GM19023 (cell line): ENCODE data around the gene NES.

ENCODE experiments used
- ATAC-seq: cut with Tn5 transposase; IDR thresholded peaks from one replicate; pipeline ENCODE4 v1.9.1; 2021; ENCODE audit warnings: mild to moderate bottlenecking, moderate library complexity; ENCODE audit not compliant: unreplicated experiment

The NES gene

DNA sequence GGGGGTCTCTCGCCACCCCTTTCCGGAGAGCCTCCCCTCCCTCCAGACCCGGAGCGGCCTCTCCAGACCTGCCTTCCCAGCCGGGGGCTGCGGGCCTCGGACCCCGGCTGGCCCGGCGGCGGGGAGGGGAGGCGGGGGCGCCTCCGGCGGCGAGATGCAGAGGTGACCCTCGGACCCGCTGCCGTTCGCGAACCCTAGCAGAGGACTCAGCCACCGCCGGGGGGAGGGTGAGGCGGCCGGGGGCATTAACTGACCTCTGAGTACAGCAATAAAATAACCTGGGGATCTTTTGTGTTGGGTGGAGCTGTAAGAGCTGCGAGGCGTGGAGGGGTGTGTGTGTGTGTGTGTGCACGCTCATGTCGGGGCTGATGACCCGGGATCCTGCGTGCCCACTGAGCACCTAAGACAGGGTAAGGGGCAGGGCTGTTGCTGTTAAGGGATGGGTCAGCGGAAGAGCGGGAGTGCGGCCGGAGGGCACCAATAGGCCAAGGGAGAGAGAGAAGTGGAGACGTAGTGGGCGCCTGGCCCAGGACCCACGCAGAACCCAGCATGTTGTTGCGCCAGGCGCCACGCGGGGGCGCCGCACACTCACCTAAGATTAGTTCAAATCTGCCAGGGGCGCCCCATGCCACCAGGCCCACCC lies 51.6 kb downstream of the NES start:
- no peak for ATAC-seq

GRCh38 chr1:156624814-156625435 lies 52.3 kb downstream of the NES start:
- ATAC-seq, result no peak

DNA sequence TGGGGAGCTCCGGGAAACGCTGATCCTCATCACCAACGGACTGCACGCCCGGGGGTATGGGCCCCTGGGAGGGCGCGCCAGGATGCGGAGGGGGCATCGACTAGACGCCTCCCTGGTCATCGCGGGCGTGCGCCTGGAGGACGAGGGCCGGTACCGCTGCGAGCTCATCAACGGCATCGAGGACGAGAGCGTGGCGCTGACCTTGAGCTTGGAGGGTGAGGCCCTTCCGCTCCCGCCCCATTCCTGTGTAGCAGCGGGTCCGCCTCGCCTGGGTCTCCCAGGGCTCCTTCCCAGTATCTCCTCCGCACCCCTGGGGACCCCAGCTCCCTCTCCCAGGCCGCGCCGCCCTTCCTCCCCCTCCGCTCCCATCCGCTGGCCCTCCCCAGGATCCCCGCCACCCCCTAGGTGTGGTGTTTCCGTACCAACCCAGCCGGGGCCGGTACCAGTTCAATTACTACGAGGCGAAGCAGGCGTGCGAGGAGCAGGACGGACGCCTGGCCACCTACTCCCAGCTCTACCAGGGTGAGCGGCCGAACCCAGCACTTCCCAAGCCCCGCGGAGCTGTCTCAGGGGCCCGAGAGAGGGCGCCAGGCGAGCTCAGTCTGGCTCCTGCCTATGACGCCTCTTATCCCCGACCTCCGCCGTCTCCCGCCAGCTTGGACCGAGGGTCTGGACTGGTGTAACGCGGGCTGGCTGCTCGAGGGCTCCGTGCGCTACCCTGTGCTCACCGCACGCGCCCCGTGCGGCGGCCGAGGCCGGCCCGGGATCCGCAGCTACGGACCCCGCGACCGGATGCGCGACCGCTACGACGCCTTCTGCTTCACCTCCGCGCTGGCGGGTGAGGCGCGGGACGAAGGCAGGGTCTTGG lies 53.0 kb downstream of the NES start:
- no peak for ATAC-seq

- no peak for ATAC-seq
Observed at GRCh38 chr1:156622581-156623297, 54.5 kb downstream of the NES start.

DNA sequence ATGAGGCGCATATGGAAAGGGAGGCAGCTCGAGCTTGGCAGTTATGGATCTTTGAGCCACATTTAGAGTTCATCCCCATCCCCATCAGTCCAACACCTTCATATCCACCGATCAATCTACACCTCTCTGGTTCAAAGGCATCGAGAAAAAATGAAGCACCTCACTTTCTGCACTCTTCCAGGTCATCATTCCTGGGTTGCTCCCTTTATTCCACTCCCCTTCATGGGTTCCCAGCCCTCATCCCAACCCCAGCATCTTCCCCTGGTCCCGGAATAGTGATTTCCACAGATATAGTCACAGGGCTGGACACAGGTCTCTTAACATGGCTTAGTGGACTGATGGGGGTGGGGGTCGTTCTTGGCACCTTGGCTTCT lies 57.6 kb downstream of the NES start:
- ATAC-seq, result no peak

DNA sequence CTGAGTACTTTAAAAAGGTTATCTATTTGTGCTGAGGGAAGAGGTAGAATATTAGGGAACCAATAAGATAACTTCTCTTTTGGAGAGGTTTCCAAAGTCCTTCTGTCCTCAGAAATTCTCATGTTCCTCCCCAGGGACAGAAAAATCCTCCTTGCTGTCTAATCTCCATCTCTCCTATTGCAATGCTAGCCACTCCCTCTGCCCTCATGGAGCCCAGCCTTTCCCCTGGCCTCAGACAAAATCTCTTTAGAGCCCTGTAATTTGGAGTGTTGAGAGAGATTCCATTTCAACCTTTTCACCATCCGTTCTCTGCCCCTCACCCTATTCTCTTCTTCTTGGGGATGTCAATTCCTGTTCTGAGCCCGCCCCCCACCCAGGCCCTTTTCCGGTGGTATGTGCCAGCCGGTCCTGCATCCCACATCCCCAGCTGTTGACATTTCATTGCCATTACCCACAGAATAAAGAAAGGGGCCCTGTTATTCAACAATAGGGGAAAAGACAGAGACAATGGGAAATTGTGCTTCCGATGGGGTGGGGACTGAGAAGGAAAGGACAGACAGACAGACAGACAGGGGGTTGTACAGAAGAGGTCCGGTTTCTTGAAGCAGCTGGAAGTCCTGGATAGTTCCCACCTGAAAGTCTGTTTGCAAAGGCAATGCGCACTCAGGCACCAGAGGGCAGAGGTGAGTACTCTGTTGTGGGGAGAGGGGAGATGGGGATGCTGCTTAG lies 58.2 kb downstream of the NES start, which contains the start of gene HAPLN2:
HAPLN2 (plus strand) TSS at position 563 of the 729 bp plus-strand sequence. CDS start 4,076 bp downstream, outside the sequence.
- no peak for ATAC-seq
